ENCODE measurements around the gene IFT122.
"Not testable (repeated sequence)": the region's sequence is repeated elsewhere in the genome, so short reads cannot be mapped to it uniquely, and the experiment has no call there.

Gene IFT122

DNA sequence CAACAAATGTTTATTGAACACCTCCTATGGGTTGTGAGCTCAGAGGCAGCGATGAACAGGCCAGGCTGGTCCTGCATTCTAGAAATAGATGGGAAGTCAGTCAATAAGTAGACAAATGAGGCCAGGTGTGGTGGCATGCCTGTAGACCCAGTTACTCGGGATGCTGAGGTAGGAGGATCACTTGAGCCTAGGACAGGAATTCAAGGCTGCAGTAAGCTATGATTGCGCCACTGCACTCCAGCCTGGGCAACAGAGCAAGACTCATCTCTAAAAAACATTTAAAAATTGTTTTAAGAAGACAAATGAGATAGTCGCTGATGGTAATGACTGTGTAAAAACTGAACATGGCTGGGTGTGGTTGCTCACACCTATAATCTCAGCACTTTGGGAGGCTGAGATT lies 84.1 kb downstream of the IFT122 start:
- DNase-seq, result no peak

DNA sequence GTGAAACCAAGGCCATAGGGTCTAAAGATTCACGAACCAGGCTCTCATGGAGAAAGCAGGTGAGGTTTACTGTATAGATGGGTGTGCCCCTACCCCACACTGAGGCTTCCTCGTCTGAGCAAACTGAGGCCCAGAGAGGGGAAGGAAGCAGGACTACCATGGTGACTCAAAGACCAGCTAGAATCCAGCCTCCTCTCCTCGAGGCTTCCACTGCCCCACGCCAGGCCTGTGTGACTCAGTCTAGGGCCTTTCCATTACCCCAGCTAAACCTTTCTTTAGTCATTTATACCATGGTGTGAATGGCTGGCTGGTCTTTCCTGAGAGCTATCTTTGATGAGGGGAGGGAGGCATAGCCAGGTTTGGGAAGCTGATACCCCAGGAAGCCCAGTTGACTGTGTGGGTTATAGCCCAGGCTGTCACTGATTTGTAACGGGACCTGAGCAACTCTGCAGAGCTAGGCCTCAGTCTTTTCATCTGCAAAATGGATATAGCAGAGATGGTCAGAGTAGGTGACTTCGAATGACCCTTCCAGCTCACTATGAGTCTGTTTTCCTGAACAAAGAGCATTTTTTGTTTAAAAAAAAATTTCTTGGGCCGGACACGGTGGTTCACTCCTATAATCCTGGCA lies 85.4 kb downstream of the IFT122 start:
- DNase-seq, result no peak

DNA sequence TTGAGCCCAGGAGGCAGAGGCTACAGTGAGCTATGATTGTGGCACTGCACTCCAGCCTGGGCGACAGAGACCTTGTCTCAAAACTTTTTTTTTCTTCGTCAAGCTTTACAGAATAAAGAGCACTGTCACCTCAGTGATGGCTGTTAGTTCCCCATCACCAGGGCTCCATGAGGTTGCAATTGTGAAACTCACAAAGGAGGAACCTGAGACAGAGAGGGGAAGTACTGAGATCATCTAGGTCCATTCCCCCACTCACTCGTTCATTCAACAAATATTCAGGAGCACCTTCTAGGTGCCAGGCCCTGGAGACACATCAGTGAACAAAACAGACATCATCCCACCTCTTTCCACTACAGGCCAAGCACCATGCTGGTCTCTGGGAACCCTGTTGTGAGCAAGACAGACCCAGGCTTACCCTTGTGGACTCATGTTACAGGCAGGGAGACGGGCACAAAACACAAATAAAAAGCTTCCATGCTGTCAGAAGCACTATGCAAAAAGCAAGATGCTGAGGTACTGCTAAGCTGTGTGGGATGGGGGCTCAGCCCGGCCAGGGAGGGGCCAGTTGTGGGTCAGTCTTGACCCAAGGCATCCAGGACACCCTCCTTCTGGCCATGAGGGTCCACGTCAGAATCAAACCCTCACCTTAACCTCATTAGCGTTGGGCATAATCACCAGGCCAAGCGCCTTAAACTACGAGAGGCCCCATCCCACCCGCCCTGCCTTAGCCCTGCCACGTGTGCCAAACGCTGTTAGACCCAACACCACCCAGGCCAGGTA lies 86.3 kb downstream of the IFT122 start:
- no peak for DNase-seq

DNA sequence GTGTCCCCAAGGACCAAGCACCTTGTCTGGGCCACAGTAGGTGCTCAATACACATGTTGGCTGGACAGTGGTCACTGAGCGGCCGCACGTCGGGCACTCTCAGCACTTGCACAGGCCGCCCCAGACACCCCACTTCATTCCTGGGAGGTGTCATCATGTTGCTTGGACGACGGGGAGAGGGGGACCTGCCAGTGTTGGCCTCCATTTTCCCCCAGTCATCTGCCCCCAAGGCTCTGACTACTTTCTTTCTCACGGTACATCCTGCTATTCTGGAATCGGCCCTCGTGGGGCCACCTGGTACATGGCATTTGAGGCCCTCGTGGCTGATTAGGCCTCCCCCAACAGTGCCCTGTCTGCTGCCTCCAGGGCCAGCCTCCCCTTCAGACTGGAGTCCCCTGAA lies 87.2 kb downstream of the IFT122 start:
- DNase-seq, result no peak

DNA sequence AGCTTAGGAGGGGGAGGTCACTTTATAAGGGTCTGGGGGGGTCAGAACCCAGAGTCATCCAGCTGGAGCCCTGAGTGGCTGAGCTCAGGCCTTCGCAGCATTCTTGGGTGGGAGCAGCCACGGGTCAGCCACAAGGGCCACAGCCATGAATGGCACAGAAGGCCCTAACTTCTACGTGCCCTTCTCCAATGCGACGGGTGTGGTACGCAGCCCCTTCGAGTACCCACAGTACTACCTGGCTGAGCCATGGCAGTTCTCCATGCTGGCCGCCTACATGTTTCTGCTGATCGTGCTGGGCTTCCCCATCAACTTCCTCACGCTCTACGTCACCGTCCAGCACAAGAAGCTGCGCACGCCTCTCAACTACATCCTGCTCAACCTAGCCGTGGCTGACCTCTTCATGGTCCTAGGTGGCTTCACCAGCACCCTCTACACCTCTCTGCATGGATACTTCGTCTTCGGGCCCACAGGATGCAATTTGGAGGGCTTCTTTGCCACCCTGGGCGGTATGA lies 88.6 kb downstream of the IFT122 start, which contains the start of gene RHO:
Gene RHO (plus strand): TSS at position 51 of the 512 bp plus-strand sequence. CDS start 95 bp downstream, at position 146.
- DNase-seq, result no peak

- DNase-seq, result no peak
Measured at GRCh38 chr3:129529436-129530210, 89.6 kb downstream of the IFT122 start.

GRCh38 chr3:129530251-129530791 lies 90.3 kb downstream of the IFT122 start:
- no peak for DNase-seq

DNA sequence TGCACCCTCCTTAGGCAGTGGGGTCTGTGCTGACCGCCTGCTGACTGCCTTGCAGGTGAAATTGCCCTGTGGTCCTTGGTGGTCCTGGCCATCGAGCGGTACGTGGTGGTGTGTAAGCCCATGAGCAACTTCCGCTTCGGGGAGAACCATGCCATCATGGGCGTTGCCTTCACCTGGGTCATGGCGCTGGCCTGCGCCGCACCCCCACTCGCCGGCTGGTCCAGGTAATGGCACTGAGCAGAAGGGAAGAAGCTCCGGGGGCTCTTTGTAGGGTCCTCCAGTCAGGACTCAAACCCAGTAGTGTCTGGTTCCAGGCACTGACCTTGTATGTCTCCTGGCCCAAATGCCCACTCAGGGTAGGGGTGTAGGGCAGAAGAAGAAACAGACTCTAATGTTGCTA lies 90.8 kb downstream of the IFT122 start:
- no peak for DNase-seq

DNA sequence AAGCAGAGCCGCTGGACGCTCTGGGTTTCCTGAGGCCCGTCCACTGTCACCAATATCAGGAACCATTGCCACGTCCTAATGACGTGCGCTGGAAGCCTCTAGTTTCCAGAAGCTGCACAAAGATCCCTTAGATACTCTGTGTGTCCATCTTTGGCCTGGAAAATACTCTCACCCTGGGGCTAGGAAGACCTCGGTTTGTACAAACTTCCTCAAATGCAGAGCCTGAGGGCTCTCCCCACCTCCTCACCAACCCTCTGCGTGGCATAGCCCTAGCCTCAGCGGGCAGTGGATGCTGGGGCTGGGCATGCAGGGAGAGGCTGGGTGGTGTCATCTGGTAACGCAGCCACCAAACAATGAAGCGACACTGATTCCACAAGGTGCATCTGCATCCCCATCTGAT lies 91.7 kb downstream of the IFT122 start:
- DNase-seq, result no peak

DNA sequence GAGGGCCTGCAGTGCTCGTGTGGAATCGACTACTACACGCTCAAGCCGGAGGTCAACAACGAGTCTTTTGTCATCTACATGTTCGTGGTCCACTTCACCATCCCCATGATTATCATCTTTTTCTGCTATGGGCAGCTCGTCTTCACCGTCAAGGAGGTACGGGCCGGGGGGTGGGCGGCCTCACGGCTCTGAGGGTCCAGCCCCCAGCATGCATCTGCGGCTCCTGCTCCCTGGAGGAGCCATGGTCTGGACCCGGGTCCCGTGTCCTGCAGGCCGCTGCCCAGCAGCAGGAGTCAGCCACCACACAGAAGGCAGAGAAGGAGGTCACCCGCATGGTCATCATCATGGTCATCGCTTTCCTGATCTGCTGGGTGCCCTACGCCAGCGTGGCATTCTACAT lies 92.2 kb downstream of the IFT122 start:
- no peak for DNase-seq

DNA sequence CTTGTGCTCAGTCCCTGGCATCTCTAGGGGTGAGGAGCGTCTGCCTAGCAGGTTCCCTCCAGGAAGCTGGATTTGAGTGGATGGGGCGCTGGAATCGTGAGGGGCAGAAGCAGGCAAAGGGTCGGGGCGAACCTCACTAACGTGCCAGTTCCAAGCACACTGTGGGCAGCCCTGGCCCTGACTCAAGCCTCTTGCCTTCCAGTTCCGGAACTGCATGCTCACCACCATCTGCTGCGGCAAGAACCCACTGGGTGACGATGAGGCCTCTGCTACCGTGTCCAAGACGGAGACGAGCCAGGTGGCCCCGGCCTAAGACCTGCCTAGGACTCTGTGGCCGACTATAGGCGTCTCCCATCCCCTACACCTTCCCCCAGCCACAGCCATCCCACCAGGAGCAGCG lies 93.4 kb downstream of the IFT122 start:
- DNase-seq, result no peak

GRCh38 chr3:129534428-129535027 lies 94.5 kb downstream of the IFT122 start:
- no peak for DNase-seq

- DNase-seq, result no peak
Measured at GRCh38 chr3:129535075-129535474, 95.1 kb downstream of the IFT122 start.

- no peak for DNase-seq
Measured at GRCh38 chr3:129536374-129536667, 96.3 kb downstream of the IFT122 start.

DNA sequence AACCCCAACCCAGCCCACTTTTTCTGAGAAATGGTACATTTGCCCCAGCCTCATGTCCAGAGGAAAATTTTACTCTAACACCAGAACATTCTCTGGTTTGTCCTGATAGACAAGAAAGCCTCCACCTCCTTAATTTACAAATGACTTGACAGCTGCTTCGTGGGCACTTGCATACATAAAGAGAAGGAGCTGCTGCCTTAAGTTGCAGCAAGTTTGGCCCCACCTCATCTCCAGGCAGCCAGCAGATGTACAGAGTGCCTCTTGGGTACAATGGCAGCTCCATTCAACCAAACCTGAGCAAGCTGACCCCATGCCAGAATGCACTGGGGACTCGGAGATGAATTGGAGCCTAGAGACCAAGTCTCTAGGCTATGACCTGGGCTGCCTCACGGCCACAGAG lies 96.8 kb downstream of the IFT122 start:
- DNase-seq, result no peak

DNA sequence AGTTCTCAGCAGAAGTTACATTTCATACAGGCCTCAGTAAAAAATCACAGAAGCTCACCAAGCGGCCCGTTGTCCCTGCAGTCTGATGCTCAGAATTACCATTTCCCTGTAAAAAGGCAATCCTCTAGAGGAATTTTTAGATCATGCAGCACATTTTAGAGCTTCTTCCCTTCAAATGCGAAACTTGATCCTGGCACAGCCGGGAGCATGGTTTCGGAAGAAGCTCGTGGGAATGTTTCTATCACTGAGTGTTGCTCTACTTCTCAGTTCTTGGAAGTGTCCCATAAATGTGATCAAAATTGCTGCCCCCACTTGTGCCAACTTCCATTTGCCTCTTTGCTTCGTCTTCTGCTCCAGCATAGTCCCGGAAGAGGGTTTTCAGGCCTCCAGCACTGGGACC lies 99.2 kb downstream of the IFT122 start:
- no peak for DNase-seq

GRCh38 chr3:129540776-129541516 lies 100.9 kb downstream of the IFT122 start:
- DNase-seq, result no peak

- DNase-seq, result no peak
Measured at GRCh38 chr3:129542747-129543146, 102.7 kb downstream of the IFT122 start.

DNA sequence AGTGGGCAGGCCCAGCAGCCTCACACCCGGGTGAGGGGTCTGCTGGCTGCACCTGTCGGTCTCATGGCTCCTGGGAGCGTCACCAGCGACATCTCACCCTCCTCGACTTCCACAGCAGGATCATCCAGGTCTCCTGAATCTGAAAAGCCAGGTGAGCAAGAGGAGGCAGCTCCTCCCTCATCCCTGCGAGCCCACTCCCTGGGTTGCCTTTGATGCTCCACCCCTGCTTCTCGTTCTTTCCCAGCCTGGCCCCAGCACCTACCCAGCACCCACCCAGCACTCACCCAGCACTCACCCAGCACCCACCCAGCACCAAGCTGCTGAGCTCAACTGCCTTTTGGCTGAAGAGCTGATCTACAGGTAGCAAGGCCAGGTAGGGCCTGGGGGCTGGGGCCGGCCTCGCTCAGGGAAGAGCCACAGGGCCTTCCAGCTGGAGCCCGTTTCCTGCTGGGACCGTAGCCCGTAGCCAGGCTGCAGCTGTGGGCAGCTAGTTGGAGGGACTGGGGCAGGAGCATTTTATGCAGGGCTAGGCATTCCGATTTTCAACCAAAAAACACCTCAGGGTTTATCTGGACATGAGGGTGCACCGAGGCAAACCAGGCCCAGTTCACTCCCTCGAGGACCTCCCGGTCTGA lies 103.2 kb downstream of the IFT122 start, which contains the start of gene H1-8:
Gene H1-8 (plus strand): TSS at position 20 of the 635 bp plus-strand sequence. CDS start 44 bp downstream, at position 64.
- DNase-seq, result no peak

DNA sequence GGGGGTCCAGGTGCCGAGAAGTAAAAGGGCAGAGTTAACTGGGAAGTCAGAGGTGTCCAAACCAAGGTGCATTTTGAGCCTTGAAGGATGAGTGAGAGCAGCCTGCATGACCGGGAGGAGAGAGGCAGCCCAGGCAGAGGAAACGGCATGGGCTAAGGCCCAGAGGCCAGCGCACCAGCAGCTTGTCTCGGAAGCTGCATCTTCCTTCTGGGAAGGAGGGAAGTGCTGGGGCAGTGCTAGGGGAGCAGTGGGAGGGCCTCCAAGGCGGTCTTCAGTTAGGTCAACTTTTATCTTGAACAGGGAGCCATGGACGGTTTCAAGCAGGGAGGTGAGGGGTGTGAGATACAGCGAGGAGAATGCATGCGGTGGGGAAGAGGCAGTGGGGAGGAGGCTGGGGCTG lies 104.0 kb downstream of the IFT122 start:
- no peak for DNase-seq

GRCh38 chr3:129545951-129546350 lies 105.9 kb downstream of the IFT122 start:
- DNase-seq, result not testable (repeated sequence)

GRCh38 chr3:129547241-129547640 lies 107.2 kb downstream of the IFT122 start:
- DNase-seq, result no peak
